ENCODE measurements around the gene C13orf46.
A peak's percentile ranks its signal among the peaks of the same experiment; 100 is the strongest.
"Not testable (repeated sequence)": the region's sequence is repeated elsewhere in the genome, so short reads cannot be mapped to it uniquely, and the experiment has no call there.

C13orf46 gene

DNA sequence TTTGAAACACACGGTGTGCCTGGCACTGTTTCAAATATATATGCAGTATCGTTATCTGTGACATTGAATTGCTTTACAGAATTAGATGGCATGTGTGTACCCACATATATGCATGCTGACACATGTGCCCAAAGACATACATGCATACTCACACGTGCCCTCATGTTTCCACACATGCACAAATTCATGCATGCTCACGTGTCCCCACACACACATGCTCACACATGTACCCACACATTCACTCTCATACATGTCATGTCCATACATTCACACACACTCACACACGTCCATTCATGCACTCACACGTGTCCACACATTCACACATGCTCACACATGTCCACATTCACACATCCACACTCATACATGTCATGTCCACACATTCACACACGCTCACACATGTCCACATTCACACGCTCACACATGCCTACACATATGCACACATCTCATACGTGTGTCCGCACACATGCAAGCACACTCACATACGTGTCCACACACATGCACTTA, 17.9 kb upstream of the C13orf46 start:
- Mint-ChIP-seq H3K36me3 (ENCODE audit: low read depth) (peaks cover 44% of the 10 kb centered on the region), H3K4me3 (no peak overlapping the region), H3K27me3 (ENCODE audit: low read depth) (no peaks in the 10 kb centered on the region), H3K4me1 (ENCODE audit: low read depth) (no peaks in the 10 kb centered on the region), H3K9me3 (peaks cover 4% of the 10 kb centered on the region), H3K27ac (no peak overlapping the region)
- DNase-seq (ENCODE audit: low spot score), result no peak

DNA sequence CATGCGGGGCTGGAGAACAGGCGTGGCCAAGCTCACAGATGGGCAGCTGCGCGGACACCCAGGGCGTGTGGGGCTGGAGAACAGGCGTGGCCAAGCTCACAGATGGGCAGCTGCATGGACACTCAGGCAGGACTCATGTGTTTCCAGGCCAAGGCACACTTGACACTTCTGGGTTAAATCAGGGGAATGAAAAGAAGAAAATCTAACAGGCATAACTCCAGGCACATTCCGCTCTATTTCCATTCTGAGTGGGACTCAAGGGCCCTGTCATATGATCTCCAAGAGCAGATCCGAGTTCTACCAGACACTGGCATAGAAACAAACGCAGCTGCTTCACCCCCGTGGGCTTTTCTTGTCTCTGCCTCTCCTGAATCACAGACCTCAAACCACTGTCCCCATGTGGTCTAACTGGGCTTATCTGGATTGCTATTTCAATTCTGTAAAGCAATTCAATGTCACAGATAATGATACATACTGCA, 17.4 kb upstream of the C13orf46 start:
- Mint-ChIP-seq H3K4me3 (no peak overlapping the region), H3K27ac (no peak overlapping the region), H3K9me3 (peaks cover 4% of the 10 kb centered on the region), H3K36me3 (ENCODE audit: low read depth) (peaks cover 44% of the 10 kb centered on the region), H3K27me3 (ENCODE audit: low read depth) (no peaks in the 10 kb centered on the region), H3K4me1 (ENCODE audit: low read depth) (no peaks in the 10 kb centered on the region)
- DNase-seq (ENCODE audit: low spot score), result no peak

DNA sequence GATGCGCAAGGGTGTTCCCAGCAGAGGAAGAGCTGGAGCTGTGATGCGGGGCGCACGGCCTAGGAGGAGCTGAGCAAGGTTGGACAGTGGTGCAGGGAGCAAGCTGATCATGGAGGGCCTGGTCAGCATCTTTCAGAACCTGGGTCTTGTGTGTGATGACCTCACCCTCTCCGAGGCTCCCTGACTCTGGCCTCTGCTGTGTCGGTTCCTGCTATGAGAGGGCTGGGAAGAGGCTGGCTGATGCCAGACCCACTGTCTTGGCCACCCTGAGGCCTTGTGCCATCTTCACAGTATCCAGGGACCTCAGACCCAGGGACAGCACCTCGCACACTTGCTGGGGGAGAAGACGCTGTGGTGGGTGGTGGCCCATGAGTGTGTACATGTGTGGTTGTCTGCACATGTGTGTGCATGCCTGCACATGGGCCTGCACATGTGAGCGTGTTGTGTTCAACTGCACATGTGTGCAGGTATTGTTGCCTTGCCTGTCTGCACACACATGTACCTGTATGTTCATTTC, 16.5 kb upstream of the C13orf46 start:
- no peak for DNase-seq (ENCODE audit: low spot score)
- H3K4me1 Mint-ChIP-seq (ENCODE audit: low read depth), result no peaks in the 10 kb centered on the region
- peaks cover 4% of the 10 kb centered on the region for H3K9me3 Mint-ChIP-seq
- H3K36me3 Mint-ChIP-seq (ENCODE audit: low read depth), result peaks cover 44% of the 10 kb centered on the region
- no peaks in the 10 kb centered on the region for H3K27me3 Mint-ChIP-seq (ENCODE audit: low read depth)
- no peak overlapping the region for H3K27ac Mint-ChIP-seq
- no peak overlapping the region for H3K4me3 Mint-ChIP-seq

DNA sequence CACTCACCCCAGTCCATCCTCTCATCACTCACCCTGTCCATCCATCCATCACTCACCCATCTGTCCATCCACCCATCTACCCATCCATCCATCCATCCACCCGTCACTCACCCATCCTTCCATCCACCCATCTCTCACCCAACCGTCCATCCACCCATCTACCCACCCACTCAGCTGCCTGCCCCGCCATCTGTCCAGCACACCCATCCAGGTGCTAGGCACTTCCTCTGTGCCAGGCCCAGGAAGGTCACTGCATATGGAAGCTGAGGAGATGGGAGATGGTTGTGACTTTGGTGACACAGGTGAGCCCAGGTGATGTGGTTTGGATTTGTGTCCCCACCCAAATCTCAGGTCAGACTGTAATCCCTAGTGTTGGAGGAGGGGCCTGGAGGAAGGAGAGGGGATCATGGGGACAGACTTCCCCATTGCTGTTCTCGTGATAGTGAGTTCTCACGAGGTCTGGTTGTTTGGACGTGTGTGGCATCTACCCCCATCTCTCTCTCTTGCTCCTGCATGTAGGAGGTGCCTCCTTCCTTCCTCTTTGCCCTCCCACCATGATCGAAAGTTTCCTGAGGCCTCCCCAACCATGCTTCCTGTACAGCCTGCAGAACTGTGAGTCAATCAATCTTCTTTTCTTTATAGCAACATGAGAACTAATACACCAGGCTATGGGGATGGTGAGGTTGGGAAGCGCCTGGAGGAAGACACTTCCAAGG, 15.9 kb upstream of the C13orf46 start:
- peaks cover 4% of the 10 kb centered on the region for H3K9me3 Mint-ChIP-seq
- no peak overlapping the region for H3K27ac Mint-ChIP-seq
- no peak for DNase-seq (ENCODE audit: low spot score)
- H3K27me3 Mint-ChIP-seq (ENCODE audit: low read depth), result no peaks in the 10 kb centered on the region
- H3K4me1 Mint-ChIP-seq (ENCODE audit: low read depth), result no peaks in the 10 kb centered on the region
- no peak overlapping the region for H3K4me3 Mint-ChIP-seq
- H3K36me3 Mint-ChIP-seq (ENCODE audit: low read depth), result peaks cover 44% of the 10 kb centered on the region

DNA sequence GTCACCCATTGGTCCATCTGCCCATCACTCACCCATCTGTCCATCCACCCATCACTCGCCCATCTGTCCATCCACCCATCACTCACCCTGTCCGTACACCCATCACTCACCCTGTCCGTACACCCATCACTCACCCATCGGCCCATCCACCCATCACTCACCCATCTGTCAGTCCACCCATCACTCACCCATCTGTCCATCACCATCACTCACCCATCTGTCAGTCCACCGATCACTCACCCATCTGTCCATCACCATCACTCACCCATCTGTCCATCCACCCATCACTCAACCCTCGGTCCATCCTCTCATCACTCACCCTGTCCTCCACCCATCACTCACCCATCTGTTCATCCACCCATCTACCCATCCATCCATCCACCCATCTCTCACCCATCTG, 15.0 kb upstream of the C13orf46 start:
- not testable (repeated sequence) for H3K9me3 Mint-ChIP-seq; H3K4me3 Mint-ChIP-seq; DNase-seq (ENCODE audit: low spot score); H3K27me3 Mint-ChIP-seq (ENCODE audit: low read depth); H3K4me1 Mint-ChIP-seq (ENCODE audit: low read depth); H3K27ac Mint-ChIP-seq
- H3K36me3 Mint-ChIP-seq (ENCODE audit: low read depth), result peaks cover 45% of the 10 kb centered on the region

DNA sequence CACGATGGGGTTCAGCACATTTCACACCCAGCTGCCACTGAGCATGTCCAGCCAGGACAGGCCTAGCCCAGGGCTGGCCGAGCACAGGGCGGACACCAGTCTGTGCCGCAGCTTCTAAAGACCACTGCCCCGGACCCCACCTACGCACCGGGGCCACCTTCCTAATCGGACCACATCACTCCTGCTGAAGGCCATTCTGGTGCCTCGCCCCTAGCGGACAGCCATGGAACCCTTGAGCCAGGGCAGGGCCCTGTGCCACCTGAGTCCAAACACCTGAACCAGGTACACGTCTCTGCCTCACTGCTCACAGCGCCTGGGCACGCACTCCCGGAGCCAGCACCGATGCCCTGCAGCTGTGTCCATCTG, 8.4 kb upstream of the C13orf46 start:
- no peaks in the 10 kb centered on the region for H3K27me3 Mint-ChIP-seq (ENCODE audit: low read depth)
- no peak overlapping the region for H3K4me3 Mint-ChIP-seq
- H3K4me1 Mint-ChIP-seq (ENCODE audit: low read depth), result peaks cover 2% of the 10 kb centered on the region
- H3K36me3 Mint-ChIP-seq (ENCODE audit: low read depth), result peaks cover 45% of the 10 kb centered on the region
- H3K27ac Mint-ChIP-seq, result no peak overlapping the region
- DNase-seq (ENCODE audit: low spot score), result no peak
- peaks cover 6% of the 10 kb centered on the region for H3K9me3 Mint-ChIP-seq

DNA sequence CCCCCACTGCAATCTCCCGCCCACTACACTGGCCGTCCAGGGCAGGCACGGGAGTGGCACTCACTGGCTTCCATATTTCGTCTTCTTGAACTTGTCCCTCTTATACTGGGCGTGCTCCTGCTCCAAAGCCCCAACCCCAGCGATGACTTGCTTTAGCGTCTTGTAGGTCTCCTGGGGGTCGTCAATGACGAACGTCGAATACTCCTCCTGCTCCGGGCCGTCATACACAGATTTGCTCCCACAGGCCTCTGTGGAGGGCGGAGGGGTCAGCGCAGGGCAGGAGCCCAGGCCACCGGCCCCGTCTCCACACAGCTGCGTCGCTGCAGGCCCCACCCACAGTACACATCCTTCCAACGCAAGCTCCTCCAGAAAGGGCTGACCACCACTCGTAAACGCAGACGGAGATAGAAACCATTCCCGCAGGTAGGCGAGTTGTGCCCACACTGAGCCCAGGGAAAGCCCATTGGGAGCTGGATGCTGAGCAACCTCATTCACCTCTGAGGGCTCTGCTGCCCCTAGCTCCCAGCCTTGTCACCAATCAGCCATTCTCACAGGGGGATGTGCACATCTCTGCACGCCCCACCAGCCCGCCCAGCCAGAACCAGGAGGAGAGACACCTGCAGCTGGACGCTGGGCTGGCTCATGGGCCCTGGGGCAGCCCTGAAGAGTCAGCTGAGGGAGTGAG, 7.9 kb upstream of the C13orf46 start:
- Mint-ChIP-seq H3K36me3 (ENCODE audit: low read depth) (peaks cover 47% of the 10 kb centered on the region), H3K4me3 (no peak overlapping the region), H3K27me3 (ENCODE audit: low read depth) (no peaks in the 10 kb centered on the region), H3K9me3 (peaks cover 6% of the 10 kb centered on the region), H3K27ac (no peak overlapping the region), H3K4me1 (ENCODE audit: low read depth) (peaks cover 2% of the 10 kb centered on the region)
- DNase-seq (ENCODE audit: low spot score), result no peak

DNA sequence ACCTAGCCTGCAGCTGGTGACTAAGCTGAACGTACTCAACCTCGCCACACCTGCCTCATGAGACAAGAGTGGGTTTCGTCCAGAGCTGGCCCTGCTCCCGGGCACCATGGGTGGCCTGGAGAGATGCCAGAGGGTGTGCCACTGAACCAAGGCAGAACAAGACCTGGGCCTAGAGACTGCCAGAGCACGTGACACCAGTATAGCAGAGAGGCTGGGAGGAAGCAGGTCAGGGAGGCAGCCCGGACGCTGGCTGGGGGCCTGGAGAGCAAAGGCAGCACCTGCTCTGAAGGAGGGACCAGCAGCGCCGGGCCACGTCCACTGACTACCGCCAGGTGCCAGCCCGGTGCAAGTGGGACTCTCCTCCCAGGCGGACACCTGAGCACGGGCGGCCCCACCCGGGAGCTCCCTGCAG, 7.3 kb upstream of the C13orf46 start:
- peaks cover 2% of the 10 kb centered on the region for H3K4me1 Mint-ChIP-seq (ENCODE audit: low read depth)
- no peaks in the 10 kb centered on the region for H3K27me3 Mint-ChIP-seq (ENCODE audit: low read depth)
- H3K27ac Mint-ChIP-seq, result no peak overlapping the region
- peaks cover 50% of the 10 kb centered on the region for H3K36me3 Mint-ChIP-seq (ENCODE audit: low read depth)
- H3K9me3 Mint-ChIP-seq, result peaks cover 6% of the 10 kb centered on the region
- DNase-seq (ENCODE audit: low spot score), result no peak
- H3K4me3 Mint-ChIP-seq, result no peak overlapping the region

DNA sequence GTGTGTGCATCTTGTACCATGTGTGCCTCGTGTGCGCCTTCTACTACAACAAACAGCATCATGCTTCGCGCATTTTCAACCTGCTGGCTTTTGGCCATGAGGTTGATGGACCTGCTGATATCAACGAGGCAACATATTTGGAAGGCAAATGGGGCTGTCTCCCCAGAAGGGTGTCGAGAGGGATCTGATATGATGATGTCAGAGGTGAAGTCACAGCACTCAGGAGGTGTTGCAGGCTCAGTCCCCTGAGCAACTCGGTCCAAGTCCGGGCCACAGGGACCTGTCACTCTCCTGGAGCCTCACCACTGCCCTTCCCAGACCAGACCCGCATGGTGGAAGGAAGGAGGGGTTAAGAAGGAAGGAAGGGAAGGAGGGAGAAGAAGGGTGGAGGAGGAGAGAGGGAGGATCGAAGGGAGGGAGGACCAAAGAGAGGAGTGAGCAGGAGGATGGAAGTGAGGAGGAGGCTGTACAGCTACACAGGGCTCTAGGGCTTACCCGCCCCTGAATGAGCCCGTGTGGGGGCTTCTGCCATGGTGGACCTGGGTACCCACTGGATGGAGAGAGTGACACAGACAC, 6.7 kb upstream of the C13orf46 start:
- Mint-ChIP-seq H3K9me3 (peaks cover 6% of the 10 kb centered on the region), H3K4me3 (no peak overlapping the region), H3K27me3 (ENCODE audit: low read depth) (no peaks in the 10 kb centered on the region), H3K27ac (peak overlapping the region; percentile 6), H3K4me1 (ENCODE audit: low read depth) (peaks cover 2% of the 10 kb centered on the region), H3K36me3 (ENCODE audit: low read depth) (peaks cover 50% of the 10 kb centered on the region)
- DNase-seq (ENCODE audit: low spot score), result no peak

DNA sequence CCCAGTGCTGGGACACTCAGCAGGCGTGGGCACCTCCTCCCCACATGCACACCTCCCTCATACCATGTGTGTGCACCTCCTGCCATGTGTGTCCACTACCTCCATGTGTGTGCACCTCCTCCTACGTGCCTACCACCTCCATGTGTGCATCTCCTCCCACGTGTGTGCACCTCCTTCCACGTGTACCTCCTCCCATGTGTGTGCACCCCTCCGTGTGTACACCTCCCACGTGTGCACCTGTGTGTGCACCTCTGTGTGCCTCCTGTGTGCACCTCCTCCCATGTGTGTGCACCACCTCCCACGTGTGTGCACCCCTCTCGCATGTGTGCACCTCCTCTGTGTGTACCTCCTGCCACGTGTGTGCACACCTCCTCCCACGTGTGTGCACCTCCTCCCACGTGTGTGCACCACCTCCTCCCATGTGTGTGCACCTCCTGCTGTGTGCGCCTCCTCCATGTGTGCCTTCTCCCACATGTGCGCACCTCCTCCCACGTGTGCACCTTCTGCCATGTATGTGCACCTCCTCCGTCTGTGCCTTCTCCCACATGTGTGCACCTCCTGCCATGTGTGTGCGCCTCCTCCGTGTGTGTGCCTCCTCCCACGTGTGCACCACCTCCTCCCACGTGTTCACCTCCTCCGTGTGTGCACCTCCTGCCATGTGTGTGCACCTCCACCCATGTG, 6.1 kb upstream of the C13orf46 start:
- H3K4me1 Mint-ChIP-seq (ENCODE audit: low read depth), result peaks cover 2% of the 10 kb centered on the region
- H3K9me3 Mint-ChIP-seq, result peaks cover 6% of the 10 kb centered on the region
- H3K27me3 Mint-ChIP-seq (ENCODE audit: low read depth), result no peaks in the 10 kb centered on the region
- no peak for DNase-seq (ENCODE audit: low spot score)
- peak overlapping the region; percentile 6 for H3K27ac Mint-ChIP-seq
- H3K36me3 Mint-ChIP-seq (ENCODE audit: low read depth), result peaks cover 50% of the 10 kb centered on the region
- H3K4me3 Mint-ChIP-seq, result no peak overlapping the region

DNA sequence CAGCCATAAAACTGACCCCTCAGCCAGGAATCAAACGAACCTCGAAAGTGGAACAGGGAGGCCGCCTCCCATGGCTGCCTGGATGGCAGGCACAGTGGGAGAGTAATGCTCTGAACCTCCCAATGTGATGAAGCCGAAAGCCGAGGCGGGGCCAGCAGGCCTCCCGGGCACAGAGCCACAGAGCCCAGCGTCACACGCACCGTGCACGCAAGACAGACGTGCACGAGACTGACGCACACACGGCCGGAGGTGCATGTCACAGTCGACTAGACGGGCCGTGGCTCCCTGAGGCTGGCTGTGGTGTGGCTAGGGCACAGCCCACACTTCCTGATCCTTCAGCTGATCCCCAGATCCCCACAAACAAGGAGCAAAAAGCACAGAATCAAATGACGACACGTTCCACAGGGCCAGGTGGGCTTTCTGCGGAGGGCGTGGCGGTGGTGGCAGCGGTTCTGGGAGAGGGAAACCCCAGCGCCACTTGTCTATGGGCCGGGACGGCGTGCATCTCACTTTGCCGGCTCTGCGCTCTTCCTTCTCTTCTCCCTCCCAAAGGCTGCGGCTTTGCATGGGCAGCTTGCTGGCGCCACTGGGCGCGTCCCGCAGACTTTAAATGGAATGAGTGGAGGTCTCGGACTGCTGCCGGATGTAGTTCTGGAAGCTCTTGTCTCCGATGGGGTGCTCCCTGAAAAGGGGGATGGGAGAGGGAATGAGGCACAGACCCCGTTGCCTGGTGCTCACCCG, 5.0 kb upstream of the C13orf46 start:
- Mint-ChIP-seq H3K4me3 (no peak overlapping the region), H3K9me3 (peaks cover 6% of the 10 kb centered on the region), H3K27me3 (ENCODE audit: low read depth) (no peaks in the 10 kb centered on the region), H3K27ac (no peak overlapping the region), H3K4me1 (ENCODE audit: low read depth) (peaks cover 2% of the 10 kb centered on the region), H3K36me3 (ENCODE audit: low read depth) (peaks cover 46% of the 10 kb centered on the region)
- no peak for DNase-seq (ENCODE audit: low spot score)

DNA sequence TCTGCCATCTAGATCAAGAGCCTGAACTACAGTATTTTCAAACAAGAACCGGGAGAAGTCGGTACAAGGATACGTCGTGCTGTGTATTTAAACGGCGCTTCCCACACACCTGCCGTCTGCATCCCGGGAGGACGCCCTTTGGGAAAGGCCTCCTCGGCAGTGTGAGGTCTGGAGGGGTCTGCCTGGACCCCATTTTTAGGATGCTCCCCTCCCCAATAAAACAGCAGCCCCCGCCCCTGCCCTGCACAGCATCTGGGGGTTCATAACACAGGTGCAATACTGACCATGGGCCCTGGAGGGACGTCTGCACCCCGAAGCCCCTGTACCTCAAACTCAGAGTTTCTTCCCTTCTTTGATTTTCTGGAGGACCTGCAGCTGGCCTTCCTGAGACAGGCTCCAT, 4.1 kb upstream of the C13orf46 start:
- no peaks in the 10 kb centered on the region for H3K27me3 Mint-ChIP-seq (ENCODE audit: low read depth)
- peaks cover 2% of the 10 kb centered on the region for H3K4me1 Mint-ChIP-seq (ENCODE audit: low read depth)
- peaks cover 6% of the 10 kb centered on the region for H3K9me3 Mint-ChIP-seq
- no peak overlapping the region for H3K27ac Mint-ChIP-seq
- H3K4me3 Mint-ChIP-seq, result no peak overlapping the region
- peaks cover 46% of the 10 kb centered on the region for H3K36me3 Mint-ChIP-seq (ENCODE audit: low read depth)
- no peak for DNase-seq (ENCODE audit: low spot score)

All from T-helper 2 cell treated with Interferon-gamma antibody and Interleukin-4, amounts not matched to agents 5 μg/mL and 100 μg/mL, for 36 hours (primary cell).